Measurements from ENCODE around the gene GARS1.
A peak's percentile ranks its signal among the peaks of the same experiment; 100 is the strongest.
"Not testable (repeated sequence)": the region's sequence is repeated elsewhere in the genome, so short reads cannot be mapped to it uniquely, and the experiment has no call there.

GARS1 gene

DNA sequence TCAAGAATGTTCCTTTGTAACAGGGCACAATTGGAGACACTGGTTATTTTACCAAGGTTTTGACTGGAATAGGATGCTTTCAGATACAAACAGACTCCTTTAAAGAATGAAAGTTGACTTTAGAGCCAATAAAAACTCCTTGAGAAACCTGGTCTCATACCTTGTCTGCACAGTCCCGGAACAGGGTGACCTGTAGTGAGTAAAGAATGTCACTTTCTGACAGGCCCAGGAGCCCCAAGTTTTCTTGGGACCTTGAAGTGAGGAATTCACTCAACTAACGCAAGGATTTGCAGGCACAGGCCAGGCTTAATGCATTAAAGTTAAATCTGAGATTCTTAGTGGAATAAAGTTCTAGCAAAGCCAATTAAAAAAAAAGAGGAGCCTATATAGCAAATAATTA, 11.5 kb upstream of the GARS1 start:
- no peak for DNase-seq

GRCh38 chr7:30584415-30584814, 10.3 kb upstream of the GARS1 start:
- no peak for DNase-seq

DNA sequence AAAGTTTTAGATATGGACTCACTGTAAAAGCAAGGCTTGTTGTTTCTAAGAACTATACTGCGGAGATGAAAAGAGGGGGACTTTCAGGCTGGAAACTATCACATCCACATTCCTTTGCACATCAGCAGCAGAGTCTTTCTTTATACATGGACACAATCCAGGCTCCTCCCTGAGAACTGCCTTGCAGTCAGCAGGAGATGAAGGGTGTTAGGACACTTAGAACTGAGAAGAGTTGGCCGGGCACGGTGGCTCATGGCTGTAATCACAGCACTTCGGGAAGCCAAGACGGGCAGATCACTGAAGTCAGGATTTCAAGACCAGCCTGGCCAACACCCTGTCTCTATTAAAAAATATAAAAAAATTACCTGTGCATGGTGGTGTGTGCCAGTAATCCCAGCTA, 9.7 kb upstream of the GARS1 start:
- DNase-seq, result no peak

DNA sequence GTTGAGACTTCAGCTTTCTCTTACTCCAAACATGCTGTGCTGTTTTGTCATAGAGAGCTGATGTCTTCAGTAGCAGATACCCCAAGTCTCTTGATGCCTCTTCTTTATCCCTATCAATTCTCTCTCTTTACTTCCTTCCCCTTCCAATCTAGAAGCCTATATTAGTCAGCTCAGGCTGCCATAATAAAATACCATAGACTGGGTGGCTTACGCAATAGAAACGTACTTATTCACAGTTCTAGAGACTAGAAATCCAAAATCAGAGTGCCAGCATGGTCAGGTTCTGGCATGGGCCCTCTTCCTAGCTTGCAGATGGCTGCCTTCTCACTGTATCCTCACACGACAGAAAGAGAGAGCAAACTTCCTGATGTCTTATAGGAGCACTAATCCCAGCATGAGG, 9.0 kb upstream of the GARS1 start:
- DNase-seq, result no peak

DNA sequence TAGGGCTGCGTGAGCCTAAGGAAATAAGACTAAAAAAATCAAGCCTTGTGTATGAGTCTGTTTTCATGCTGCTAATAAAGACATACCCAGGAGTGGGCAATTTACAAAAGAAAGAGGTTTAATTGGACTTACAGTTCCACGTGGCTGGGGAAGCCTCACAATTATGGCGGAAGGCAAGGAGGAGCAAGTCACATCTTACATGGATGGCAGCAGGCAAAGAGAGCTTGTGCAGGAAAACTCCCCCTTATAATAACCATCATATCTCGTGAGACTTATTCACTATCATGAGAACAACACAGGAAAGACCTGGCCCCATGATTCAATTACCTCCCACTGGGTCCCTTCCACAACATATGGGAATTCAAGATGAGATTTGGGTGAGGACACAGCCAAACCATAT, 7.1 kb upstream of the GARS1 start:
- DNase-seq, result not testable (repeated sequence)

GRCh38 chr7:30589111-30589510, 5.6 kb upstream of the GARS1 start:
- no peak for DNase-seq

GRCh38 chr7:30594048-30594539, 584 bp upstream of the GARS1 start:
- peak; percentile 37 for DNase-seq

DNA sequence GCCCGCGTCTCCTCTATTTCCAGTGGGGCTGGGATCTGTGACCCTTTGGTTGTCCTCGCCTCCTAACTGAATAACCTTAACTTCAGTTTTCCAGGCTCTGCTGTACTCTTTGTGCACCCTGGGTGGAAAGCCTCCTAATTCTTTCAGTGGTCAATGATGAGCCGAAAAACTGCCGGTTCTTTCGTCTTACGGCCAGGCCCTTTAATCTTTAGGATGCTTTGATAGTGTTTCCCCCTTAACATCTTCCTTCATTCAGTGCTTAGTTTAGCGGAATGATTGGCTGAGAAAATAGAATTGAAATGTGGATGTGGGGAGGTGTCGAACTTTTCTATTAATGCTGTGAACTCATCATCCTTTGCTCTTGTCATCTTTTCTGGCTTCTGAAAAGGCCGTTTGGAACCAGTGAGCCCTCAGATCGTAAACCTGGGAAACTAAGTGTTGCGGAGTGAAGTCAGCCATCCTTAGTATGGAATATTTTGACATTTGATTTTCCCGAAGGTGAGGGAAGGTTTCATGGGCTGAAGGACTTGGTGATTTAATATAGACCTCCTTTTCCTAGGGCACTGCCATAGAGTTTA, 847 bp downstream of the GARS1 start:
- no peak for DNase-seq

- DNase-seq, result no peak
These were observed 1.4 kb downstream of the GARS1 start for GRCh38 chr7:30596014-30596641.

DNA sequence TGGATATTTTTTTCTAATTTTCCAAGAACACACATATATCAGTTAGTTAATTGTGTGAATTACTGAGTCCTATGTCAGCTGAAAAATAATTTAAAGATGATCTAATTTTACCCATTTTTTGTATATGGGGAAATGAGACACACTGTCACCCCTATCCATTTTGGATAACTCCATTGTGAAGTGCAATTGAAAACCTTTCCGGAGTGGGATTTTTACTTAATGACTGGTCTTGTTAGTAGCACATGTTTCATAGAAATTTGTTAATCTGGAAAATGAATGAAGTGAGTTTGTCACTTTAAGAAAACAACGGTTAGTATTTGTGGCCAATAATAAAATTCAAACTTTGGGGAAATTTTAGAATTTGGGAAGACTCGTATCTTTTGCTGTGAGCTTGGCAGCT, 2.0 kb downstream of the GARS1 start:
- DNase-seq, result no peak

DNA sequence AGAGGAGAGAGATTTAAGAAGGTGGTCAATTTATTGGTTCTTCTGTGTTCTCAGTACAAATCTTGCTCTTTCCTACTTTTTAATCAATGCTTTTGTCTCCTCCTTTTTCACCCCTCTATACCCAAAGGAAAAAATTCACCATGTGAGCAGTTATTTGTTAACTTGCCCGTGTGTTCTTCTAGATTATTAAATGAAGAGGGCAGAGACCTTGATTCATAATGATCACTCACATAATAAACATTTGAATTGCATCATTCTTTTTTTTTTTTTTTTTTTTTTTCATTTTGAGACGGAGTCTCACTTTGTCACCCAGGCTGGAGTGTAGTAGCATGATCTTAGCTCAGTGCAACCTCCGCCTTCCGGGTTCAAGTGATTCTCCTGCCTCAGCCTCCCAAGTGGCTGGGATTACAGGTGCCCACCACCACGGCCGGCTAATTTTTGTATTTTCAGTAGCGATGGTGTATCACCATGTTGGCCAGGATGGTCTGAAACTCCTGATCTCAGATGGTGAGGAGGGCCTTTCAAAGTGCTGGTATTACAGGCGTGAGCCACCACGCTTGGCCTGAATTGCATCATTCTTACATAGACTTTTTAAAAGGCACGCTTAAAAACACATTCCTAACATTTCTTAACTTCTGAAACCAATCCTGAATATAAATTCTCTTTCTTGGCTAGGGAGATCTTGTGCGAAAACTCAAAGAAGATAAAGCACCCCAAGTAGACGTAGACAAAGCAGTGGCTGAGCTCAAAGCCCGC, 3.6 kb downstream of the GARS1 start:
- no peak for DNase-seq

- DNase-seq, result no peak
These were observed 10.2 kb downstream of the GARS1 start for GRCh38 chr7:30604901-30605300.

- DNase-seq, result no peak
These were observed 11.2 kb downstream of the GARS1 start for GRCh38 chr7:30605832-30606231.

GRCh38 chr7:30612658-30613265, 18.1 kb downstream of the GARS1 start:
- no peak for DNase-seq

DNA sequence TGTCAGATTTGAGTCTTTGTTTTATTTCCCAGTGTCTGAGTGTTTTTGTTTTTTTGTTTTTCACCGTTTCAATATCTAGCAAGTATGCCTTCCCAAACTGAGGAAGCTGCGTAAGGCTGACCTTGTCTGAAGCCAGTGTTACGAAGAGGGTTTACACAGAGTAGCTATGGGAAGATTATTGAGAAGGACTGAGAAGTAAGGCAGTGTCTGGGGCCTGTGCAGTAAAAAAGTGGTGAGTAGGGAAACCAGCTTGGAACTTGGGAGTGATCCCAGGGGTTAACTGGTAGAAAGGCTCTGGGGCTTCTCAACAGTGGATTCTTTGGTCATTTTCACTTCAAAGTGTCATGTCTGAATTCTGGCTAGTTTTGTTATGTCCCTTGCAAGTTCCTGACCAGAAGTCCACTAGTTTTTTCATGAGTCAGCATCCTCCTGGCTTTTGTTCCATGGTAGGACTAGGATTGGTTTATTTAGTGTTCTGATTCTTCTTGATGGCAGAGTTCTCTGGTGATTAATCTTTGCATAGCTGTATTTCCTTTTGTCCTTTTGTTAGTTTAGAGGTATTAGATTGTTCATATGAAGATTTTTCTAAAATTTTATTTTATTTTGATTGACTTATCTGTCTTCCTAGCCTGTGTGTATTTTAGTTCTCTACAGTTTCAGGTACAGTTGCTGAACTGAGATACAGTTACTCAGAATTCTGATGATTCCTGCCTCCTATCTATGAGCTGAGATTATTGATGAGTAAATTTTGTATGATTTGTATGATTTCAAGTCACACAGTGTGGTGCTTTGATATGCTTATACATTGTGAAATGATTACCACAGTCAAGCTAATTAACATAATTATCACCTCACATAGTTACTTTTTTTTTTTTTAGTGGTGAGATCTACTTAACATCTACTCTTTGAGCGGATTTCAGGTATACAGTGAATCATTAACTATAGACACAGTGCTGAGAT, 19.0 kb downstream of the GARS1 start:
- no peak for DNase-seq

- DNase-seq, result no peak
These were observed 21.6 kb downstream of the GARS1 start for GRCh38 chr7:30616318-30616717.

DNA sequence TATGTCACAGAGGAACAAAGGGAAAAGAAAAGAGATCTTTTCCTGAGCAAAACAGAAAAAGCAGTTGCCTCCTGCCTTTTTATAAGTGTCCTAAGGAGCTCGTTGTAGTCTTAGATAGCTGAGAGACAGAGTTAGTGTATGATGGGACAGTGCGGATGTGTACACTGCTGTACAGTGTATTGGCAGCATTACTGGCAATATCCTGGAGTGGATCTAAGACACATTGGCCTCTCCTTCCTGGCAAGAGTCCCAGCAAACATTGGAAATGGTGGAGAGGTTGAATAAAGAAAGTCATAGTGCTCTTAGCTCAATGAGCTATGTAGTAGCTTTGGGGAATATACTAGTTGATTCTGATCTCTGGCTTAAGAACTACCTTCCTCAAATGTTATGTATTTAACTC, 22.7 kb downstream of the GARS1 start:
- no peak for DNase-seq

GRCh38 chr7:30618080-30618676, 23.5 kb downstream of the GARS1 start:
- no peak for DNase-seq

GRCh38 chr7:30618961-30619360, 24.3 kb downstream of the GARS1 start:
- no peak for DNase-seq

GRCh38 chr7:30625283-30625682, 30.6 kb downstream of the GARS1 start:
- no peak for DNase-seq

GRCh38 chr7:30627026-30627425, 32.3 kb downstream of the GARS1 start:
- DNase-seq, result no peak

DNA sequence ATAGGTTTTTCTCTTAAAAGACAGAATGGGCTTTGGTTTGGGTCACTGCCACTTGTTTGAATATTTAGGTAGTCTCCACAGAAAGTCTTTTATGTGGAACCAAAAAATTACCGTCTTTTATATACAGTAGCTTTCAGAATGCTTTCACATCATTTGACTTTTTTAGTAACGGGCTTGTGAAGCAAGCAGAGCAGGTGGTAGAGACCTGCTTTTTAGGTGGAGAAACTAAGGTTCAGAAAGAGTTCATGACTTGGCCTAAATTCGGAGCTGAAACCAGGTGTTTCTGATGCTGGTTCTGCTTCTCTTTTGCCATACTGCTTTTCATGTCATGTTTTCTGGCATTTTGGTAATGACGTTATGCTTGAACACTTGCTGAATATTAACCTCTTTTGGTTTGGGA, 36.3 kb downstream of the GARS1 start:
- DNase-seq, result no peak

Measured in NCI-H226 (cell line).